ENCODE data around the gene SLC25A34. TPM values are rescaled to one million over a fixed set of nuclear protein-coding genes. Genes with fewer than 3 reads are reported as not detected.

The SLC25A34 gene
- total RNA-seq, 1 experiment from 2014 or later = 0.59 TPM

- TF ChIP-seq, protein P1, sequence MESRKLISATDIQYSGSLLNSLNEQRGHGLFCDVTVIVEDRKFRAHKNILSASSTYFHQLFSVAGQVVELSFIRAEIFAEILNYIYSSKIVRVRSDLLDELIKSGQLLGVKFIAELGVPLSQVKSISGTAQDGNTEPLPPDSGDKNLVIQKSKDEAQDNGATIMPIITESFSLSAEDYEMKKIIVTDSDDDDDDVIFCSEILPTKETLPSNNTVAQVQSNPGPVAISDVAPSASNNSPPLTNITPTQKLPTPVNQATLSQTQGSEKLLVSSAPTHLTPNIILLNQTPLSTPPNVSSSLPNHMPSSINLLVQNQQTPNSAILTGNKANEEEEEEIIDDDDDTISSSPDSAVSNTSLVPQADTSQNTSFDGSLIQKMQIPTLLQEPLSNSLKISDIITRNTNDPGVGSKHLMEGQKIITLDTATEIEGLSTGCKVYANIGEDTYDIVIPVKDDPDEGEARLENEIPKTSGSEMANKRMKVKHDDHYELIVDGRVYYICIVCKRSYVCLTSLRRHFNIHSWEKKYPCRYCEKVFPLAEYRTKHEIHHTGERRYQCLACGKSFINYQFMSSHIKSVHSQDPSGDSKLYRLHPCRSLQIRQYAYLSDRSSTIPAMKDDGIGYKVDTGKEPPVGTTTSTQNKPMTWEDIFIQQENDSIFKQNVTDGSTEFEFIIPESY (IDR thresholded peaks at IDR 0.05; ENCODE audit: extremely low read depth, insufficient replicate concordance, low read length) = no peak
- no peak for TF ChIP-seq ATF3 (IDR thresholded peaks at IDR 0.05)
Observed at GRCh38 chr1:15718199-15718601, 17.9 kb upstream of the SLC25A34 start (continued).

GRCh38 chr1:15719381-15720120, 16.5 kb upstream of the SLC25A34 start:
- DNase-seq (ENCODE audit: low read depth, low spot score) (no peak), ATAC-seq (no peak)
- no peaks in the 10 kb centered on the region for H3K27me3 ChIP-seq (ENCODE audit: insufficient read depth, low read length)
- ChIA-PET POLR2A (no interaction called here), RAD21 (ENCODE audit: low non-redundant PET in 1 of 2, low total read pairs in 2 of 2, uncharacterized antibody in 2 of 2, unreplicated experiment in 2 of 2) (interaction anchor here in 1 of 2 experiments (0.6 kb wide), 1 partner anchor 146 kb away, joined by 3 read pairs; no protein-coding TSS in a partner anchor), CTCF (no interaction called here)
- no peaks in the 10 kb centered on the region for H3K9me3 ChIP-seq (ENCODE audit: control insufficient read depth in 1 of 2, insufficient read depth in 1 of 2, low read depth in 1 of 2, low read length in 2 of 2)
- H3K4me3 ChIP-seq (replicated peaks in 1 of 2; ENCODE audit: low read depth in 1 of 2, low read length in 2 of 2) = no peak overlapping the region
- H3K79me2 ChIP-seq (ENCODE audit: insufficient read depth, low read length) = no peaks in the 10 kb centered on the region
- BruUV-seq (replicated peaks) = no TSS peak
- no peaks in the 10 kb centered on the region for H3K9me2 ChIP-seq (ENCODE audit: insufficient read depth)
- no peak overlapping the region for H2AFZ ChIP-seq (ENCODE audit: low read depth, low read length, poor library complexity, severe bottlenecking)
- peaks cover 0 to 3% of the 10 kb centered on the region in 2 experiments; a peak in 1 of 4 replicates for H3K36me3 ChIP-seq (ENCODE audit: control insufficient read depth in 1 of 2, insufficient read depth in 2 of 2, low read length in 2 of 2)
- intact Hi-C loops (cut with micrococcal nuclease) = no loop called here
- H4K20me1 ChIP-seq (ENCODE audit: insufficient read depth) = no peaks in the 10 kb centered on the region
- H3K4me1 ChIP-seq (ENCODE audit: control insufficient read depth in 1 of 2, insufficient read depth in 2 of 2, low read length in 2 of 2) = no peaks in the 10 kb centered on the region
- H3K27ac ChIP-seq (ENCODE audit: low read depth, low read length) = no peak overlapping the region
- no peak overlapping the region for H3K4me2 ChIP-seq (ENCODE audit: low read length)
- no peak overlapping the region for H3K9ac ChIP-seq (ENCODE audit: low read length)
- TF ChIP-seq CTCF (IDR thresholded peaks at IDR 0.05 in 2 of 3, conservative IDR thresholded peaks at IDR 0.05 in 1 of 3; ENCODE audit: borderline replicate concordance in 1 of 3, insufficient read depth in 1 of 3, low read depth in 2 of 3, low read length in 2 of 3) (no peak), ZFX (IDR thresholded peaks at IDR 0.05) (no peak), YY1 (IDR thresholded peaks at IDR 0.05; ENCODE audit: extremely low read depth, insufficient replicate concordance, low read depth, low read length) (no peak), SP1 (IDR thresholded peaks at IDR 0.05; ENCODE audit: low read depth) (no peak), SRF (IDR thresholded peaks at IDR 0.05; ENCODE audit: low read depth) (no peak), REST (IDR thresholded peaks at IDR 0.05; ENCODE audit: low read depth) (no peak), EZH2phosphoT487 (IDR thresholded peaks at IDR 0.05; ENCODE audit: borderline replicate concordance) (no peak), POLR2AphosphoS5 (IDR thresholded peaks at IDR 0.05; ENCODE audit: low read depth, low read length) (no peak), ZNF274 (IDR thresholded peaks at IDR 0.05; ENCODE audit: low read depth, low read length) (no peak), SIN3A (IDR thresholded peaks at IDR 0.05; ENCODE audit: low read depth) (no peak), CEBPB (IDR thresholded peaks at IDR 0.05; ENCODE audit: low read depth) (no peak)
- TF ChIP-seq, protein P1 (IDR thresholded peaks at IDR 0.05; ENCODE audit: extremely low read depth, insufficient replicate concordance, low read length) = no peak

All from HCT116 (cell line).